Gastroesophageal sphincter (tissue), 3 donors: ENCODE measurements around the gene PDLIM5.

Experiments
- POLR2A ChIP-seq, 2 donors: fragments of 450-650 bp; IDR thresholded peaks; one replicate each; pipeline ENCODE4 v1.6.1; 2017; ENCODE audit warnings: antibody characterized with exemption in 2 of 2, mild to moderate bottlenecking in 2 of 2, moderate library complexity in 1 of 2
- POLR2AphosphoS5 ChIP-seq: sonication (generic); formaldehyde crosslinking; IDR thresholded peaks from one replicate; pipeline ENCODE4 v1.6.1; 2017; ENCODE audit warnings: antibody characterized with exemption
- TF ChIP-seq, protein P1 (sequence below), 4 experiments: fragments of 200-600 bp in 2 of 4; fragments of 450-650 bp in 2 of 4; sonication (generic) in 1 of 4; IDR thresholded peaks; one replicate each; pipeline ENCODE4 v1.5.1; 2017 to 2019; ENCODE audit warnings: antibody characterized with exemption in 4 of 4, mild to moderate bottlenecking in 2 of 4, moderate library complexity in 2 of 4

DNA sequence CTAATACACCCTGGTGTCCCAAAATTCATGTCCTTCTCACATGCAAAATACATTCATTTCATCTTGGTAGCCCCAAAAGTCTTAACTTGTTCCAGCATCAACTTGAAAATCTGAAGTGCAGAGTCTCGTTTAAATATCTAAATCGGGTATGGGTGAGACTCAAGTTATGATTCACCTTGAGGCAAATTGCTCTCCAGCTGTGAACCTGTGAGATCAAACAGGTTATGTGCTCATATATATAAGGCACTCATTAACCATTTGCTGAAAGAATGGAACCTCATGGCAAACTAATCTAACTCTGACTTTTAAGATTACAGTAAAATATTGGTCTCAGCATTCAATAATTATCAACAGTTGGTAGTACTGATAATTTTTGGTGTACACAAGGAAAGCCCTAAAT is 55.5 kb downstream of the PDLIM5 start:
- TF ChIP-seq, protein P1, sequence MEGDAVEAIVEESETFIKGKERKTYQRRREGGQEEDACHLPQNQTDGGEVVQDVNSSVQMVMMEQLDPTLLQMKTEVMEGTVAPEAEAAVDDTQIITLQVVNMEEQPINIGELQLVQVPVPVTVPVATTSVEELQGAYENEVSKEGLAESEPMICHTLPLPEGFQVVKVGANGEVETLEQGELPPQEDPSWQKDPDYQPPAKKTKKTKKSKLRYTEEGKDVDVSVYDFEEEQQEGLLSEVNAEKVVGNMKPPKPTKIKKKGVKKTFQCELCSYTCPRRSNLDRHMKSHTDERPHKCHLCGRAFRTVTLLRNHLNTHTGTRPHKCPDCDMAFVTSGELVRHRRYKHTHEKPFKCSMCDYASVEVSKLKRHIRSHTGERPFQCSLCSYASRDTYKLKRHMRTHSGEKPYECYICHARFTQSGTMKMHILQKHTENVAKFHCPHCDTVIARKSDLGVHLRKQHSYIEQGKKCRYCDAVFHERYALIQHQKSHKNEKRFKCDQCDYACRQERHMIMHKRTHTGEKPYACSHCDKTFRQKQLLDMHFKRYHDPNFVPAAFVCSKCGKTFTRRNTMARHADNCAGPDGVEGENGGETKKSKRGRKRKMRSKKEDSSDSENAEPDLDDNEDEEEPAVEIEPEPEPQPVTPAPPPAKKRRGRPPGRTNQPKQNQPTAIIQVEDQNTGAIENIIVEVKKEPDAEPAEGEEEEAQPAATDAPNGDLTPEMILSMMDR (IDR thresholded peaks at IDR 0.05), result no peak
- TF ChIP-seq POLR2A (IDR thresholded peaks at IDR 0.05) (no peak), POLR2AphosphoS5 (no peak)
